Gastroesophageal sphincter (tissue), 4 donors: ENCODE results near the gene GPHN. TPM values are rescaled to one million over a fixed set of nuclear protein-coding genes. Genes with fewer than 3 reads are reported as not detected.

ENCODE experiments used
- ATAC-seq: fragments of 150-250 bp; one replicate; pipeline ENCODE4 v1.9.1; 2016; ENCODE audit warnings: mild to moderate bottlenecking, moderate library complexity
- H3K27ac ChIP-seq, 4 donors: fragments of 200-600 bp; sonication (generic) in 3 of 4; 1 replicate in 3 of 4; 2 replicates in 1 of 4; pipeline ENCODE4 v1.5.1; 2016 to 2019
- H3K27me3 ChIP-seq: fragments of 200-600 bp; sonication (generic); one replicate; pipeline ENCODE4 v1.5.1; 2019
- H3K36me3 ChIP-seq, 2 donors: fragments of 200-600 bp; sonication (generic); one replicate each; pipeline ENCODE4 v1.5.1; 2019; ENCODE audit warnings: control low read depth in 1 of 2
- H3K4me1 ChIP-seq, 3 donors: fragments of 200-600 bp; sonication (generic); 1 replicate in 2 of 3; 2 replicates in 1 of 3; pipeline ENCODE4 v1.5.1; 2016 to 2019; ENCODE audit warnings: control low read depth in 2 of 3
- H3K4me3 ChIP-seq, 2 donors: fragments of 200-600 bp; sonication (generic); one replicate each; pipeline ENCODE4 v1.5.1; 2019; ENCODE audit warnings: mild to moderate bottlenecking in 1 of 2, moderate library complexity in 1 of 2
- H3K9me3 ChIP-seq, 3 donors: fragments of 200-600 bp; sonication (generic); one replicate each; pipeline ENCODE4 v1.5.1; 2017 to 2019; ENCODE audit warnings: control low read depth in 2 of 3
- EP300 ChIP-seq: sonication (generic); formaldehyde crosslinking; IDR thresholded peaks from one replicate; pipeline ENCODE4 v1.6.1; 2017; ENCODE audit warnings: antibody characterized with exemption, mild to moderate bottlenecking
- POLR2A ChIP-seq, 2 donors: fragments of 450-650 bp; IDR thresholded peaks; one replicate each; pipeline ENCODE4 v1.6.1; 2017; ENCODE audit warnings: antibody characterized with exemption in 2 of 2, mild to moderate bottlenecking in 2 of 2, moderate library complexity in 1 of 2
- POLR2AphosphoS5 ChIP-seq: sonication (generic); formaldehyde crosslinking; IDR thresholded peaks from one replicate; pipeline ENCODE4 v1.6.1; 2017; ENCODE audit warnings: antibody characterized with exemption
- WGBS, 2 donors: methylation state at CpG; one replicate each; pipeline ENCODE4 v1.1.5; 2018; ENCODE audit warnings: low coverage in 1 of 2; 5-methylcytosine and 5-hydroxymethylcytosine counted together
- total RNA-seq, 4 donors: library from RNA; depleted of rRNA; stranded (reverse); fragments of >200 nt; gene quantifications; one replicate each; pipeline ENCODE4 v1.1.0, GENCODE V29; 2016
- TF ChIP-seq, protein P1 (sequence below), 4 experiments: fragments of 200-600 bp in 2 of 4; fragments of 450-650 bp in 2 of 4; sonication (generic) in 1 of 4; IDR thresholded peaks; one replicate each; pipeline ENCODE4 v1.5.1; 2017 to 2019; ENCODE audit warnings: antibody characterized with exemption in 4 of 4, mild to moderate bottlenecking in 2 of 4, moderate library complexity in 2 of 4

GPHN gene
- total RNA-seq, 4 donors from 2014 or later = 13.1 to 16.5 (median 14.7) TPM

- no peaks in the 10 kb centered on the region for H3K27me3 ChIP-seq
- H3K36me3 ChIP-seq = no peaks in the 10 kb centered on the region
- TF ChIP-seq, protein P1, sequence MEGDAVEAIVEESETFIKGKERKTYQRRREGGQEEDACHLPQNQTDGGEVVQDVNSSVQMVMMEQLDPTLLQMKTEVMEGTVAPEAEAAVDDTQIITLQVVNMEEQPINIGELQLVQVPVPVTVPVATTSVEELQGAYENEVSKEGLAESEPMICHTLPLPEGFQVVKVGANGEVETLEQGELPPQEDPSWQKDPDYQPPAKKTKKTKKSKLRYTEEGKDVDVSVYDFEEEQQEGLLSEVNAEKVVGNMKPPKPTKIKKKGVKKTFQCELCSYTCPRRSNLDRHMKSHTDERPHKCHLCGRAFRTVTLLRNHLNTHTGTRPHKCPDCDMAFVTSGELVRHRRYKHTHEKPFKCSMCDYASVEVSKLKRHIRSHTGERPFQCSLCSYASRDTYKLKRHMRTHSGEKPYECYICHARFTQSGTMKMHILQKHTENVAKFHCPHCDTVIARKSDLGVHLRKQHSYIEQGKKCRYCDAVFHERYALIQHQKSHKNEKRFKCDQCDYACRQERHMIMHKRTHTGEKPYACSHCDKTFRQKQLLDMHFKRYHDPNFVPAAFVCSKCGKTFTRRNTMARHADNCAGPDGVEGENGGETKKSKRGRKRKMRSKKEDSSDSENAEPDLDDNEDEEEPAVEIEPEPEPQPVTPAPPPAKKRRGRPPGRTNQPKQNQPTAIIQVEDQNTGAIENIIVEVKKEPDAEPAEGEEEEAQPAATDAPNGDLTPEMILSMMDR (IDR thresholded peaks at IDR 0.05) = no peak
- no peak for TF ChIP-seq POLR2A (IDR thresholded peaks at IDR 0.05)
- no peak for TF ChIP-seq EP300
- TF ChIP-seq POLR2AphosphoS5 = no peak
- 80 to 92% methylated on average over 1 to 3 of the region's 4 CpGs for WGBS, 2 donors
- H3K4me3 ChIP-seq = no peak overlapping the region
- H3K27ac ChIP-seq = no peak overlapping the region
- ATAC-seq = no peak
- H3K9me3 ChIP-seq = peaks cover 0 to 4% (median 0%) of the 10 kb centered on the region in 3 donors
- no peaks in the 10 kb centered on the region for H3K4me1 ChIP-seq
Observed at GRCh38 chr14:66802962-66803361, 295.0 kb downstream of the GPHN start.

- TF ChIP-seq EP300 = no peak
- ATAC-seq = no peak
- no peaks in the 10 kb centered on the region for H3K27me3 ChIP-seq
- H3K4me3 ChIP-seq = no peak overlapping the region
- no peak overlapping the region for H3K27ac ChIP-seq
- no peaks in the 10 kb centered on the region for H3K36me3 ChIP-seq
- peaks cover 0 to 4% (median 0%) of the 10 kb centered on the region in 3 donors for H3K9me3 ChIP-seq
- no peaks in the 10 kb centered on the region for H3K4me1 ChIP-seq
- WGBS, 2 donors = 60 to 100% methylated on average over 1 of the region's 1 CpG
Observed at GRCh38 chr14:66804141-66804540, 296.2 kb downstream of the GPHN start.

- Histone ChIP-seq H3K9me3 (peaks cover 0 to 27% (median 0%) of the 10 kb centered on the region in 3 donors), H3K27me3 (no peaks in the 10 kb centered on the region), H3K4me3 (no peak overlapping the region), H3K27ac (no peak overlapping the region), H3K4me1 (no peaks in the 10 kb centered on the region), H3K36me3 (peaks cover 0 to 14% of the 10 kb centered on the region in 2 donors)
- 100% methylated on average over 1 of the region's 6 CpGs; no CpG with 5 or more reads in 1 of the 2 donors for WGBS, 2 donors
- no peak for ATAC-seq
- TF ChIP-seq EP300 (no peak), POLR2A (IDR thresholded peaks at IDR 0.05) (no peak), POLR2AphosphoS5 (no peak)
- TF ChIP-seq, protein P1 (IDR thresholded peaks at IDR 0.05) = no peak
Observed at GRCh38 chr14:66813636-66814035, 305.7 kb downstream of the GPHN start.

DNA sequence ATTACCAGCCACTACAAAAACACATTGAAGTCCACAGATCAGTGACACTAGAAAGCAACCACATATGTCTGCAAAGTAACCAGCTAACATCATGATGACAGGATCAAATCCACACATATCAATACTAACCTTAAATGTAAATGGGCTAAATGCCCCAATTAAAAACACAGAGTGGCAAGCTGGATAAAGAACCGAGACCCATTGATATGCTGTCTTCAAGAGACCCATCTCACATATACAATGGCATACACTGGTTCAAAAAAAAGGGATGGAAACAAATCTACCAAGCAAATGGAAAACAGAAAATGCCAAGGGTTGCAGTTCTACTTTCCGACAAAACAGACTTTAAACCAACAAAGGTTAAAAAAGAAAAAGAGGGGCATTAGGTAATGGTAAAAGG is 307.7 kb downstream of the GPHN start:
- H3K4me1 ChIP-seq = no peaks in the 10 kb centered on the region
- H3K27ac ChIP-seq = no peak overlapping the region
- no peak for ATAC-seq
- H3K4me3 ChIP-seq = no peak overlapping the region
- peaks cover 0 to 27% (median 0%) of the 10 kb centered on the region in 3 donors for H3K9me3 ChIP-seq
- WGBS, 2 donors = 94 to 100% methylated on average over 2 of the region's 2 CpGs
- peaks cover 0 to 14% of the 10 kb centered on the region in 2 donors for H3K36me3 ChIP-seq
- no peak for TF ChIP-seq EP300
- no peak for TF ChIP-seq POLR2A (IDR thresholded peaks at IDR 0.05)
- TF ChIP-seq, protein P1 (IDR thresholded peaks at IDR 0.05) = no peak
- no peak for TF ChIP-seq POLR2AphosphoS5
- no peaks in the 10 kb centered on the region for H3K27me3 ChIP-seq

DNA sequence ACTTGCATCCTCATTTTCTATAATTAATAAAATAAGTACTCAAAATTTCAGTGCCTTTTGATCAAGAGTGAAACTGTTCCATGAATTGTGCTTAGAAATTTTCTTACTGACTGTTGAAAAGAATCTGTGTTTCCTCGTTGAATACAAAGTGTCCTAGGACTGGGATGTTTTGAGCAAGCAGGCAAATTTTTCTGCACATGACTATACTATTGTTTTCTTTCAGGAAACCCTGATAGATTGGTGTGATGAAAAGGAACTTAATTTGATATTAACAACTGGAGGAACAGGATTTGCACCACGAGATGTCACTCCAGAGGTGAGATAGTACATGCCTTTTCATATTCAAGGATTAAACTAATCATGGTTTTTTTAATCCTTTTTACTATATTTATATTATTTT is 316.3 kb downstream of the GPHN start:
- Histone ChIP-seq H3K4me3 (no peak overlapping the region), H3K4me1 (no peaks in the 10 kb centered on the region), H3K36me3 (no peaks in the 10 kb centered on the region), H3K9me3 (no peaks in the 10 kb centered on the region), H3K27me3 (no peaks in the 10 kb centered on the region), H3K27ac (no peak overlapping the region)
- no peak for ATAC-seq
- 49 to 69% methylated on average over 2 of the region's 2 CpGs for WGBS, 2 donors
- TF ChIP-seq POLR2A (IDR thresholded peaks at IDR 0.05) = no peak
- no peak for TF ChIP-seq EP300
- TF ChIP-seq, protein P1 (IDR thresholded peaks at IDR 0.05) = no peak
- TF ChIP-seq POLR2AphosphoS5 = no peak
